Measurements from ENCODE around the gene DIPK2A.

GRCh38 chr3:143988306-143988705 is 16.7 kb downstream of the DIPK2A start:
- TF ChIP-seq GATA3 (IDR thresholded peaks at IDR 0.05; ENCODE audit: low read depth, low read length) (no peak), GATA2 (IDR thresholded peaks at IDR 0.05; ENCODE audit: low read depth, low read length) (no peak)
